Measurements from ENCODE around the gene TXNRD2. TPM values are rescaled to one million over a fixed set of nuclear protein-coding genes. Genes with fewer than 3 reads are reported as not detected.

Gene TXNRD2
- total and polyA plus RNA-seq, 2 donors (not counting 1 experiment from before 2014, with no cell fraction given): 24.8 to 36.2 TPM

GRCh38 chr22:19898831-19899567 lies 42.6 kb downstream of the TXNRD2 start:
- Mint-ChIP-seq H3K27me3 (no peaks in the 10 kb centered on the region), H3K4me1 (no peaks in the 10 kb centered on the region), H3K4me3 (no peak overlapping the region), H3K9me3 (ENCODE audit: insufficient read depth) (no peaks in the 10 kb centered on the region), H3K27ac (no peak overlapping the region)
- Histone ChIP-seq H3K79me2 (ENCODE audit: control insufficient read depth, insufficient read depth, low read length) (no peaks in the 10 kb centered on the region), H3K4me3 (ENCODE audit: control extremely low read depth in 1 of 5, extremely low read depth in 1 of 5, insufficient read depth in 1 of 5, low read depth in 2 of 5, low read length in 4 of 5) (no peak overlapping the region), H2AFZ (ENCODE audit: insufficient read depth, low read depth, low read length, poor library complexity, severe bottlenecking) (no peak overlapping the region), H3K27ac (ENCODE audit: low read length in 2 of 2) (no peak overlapping the region), H3K9me3 (ENCODE audit: control extremely low read depth in 1 of 3, control insufficient read depth in 2 of 3, insufficient read depth in 1 of 3, low read length in 2 of 3) (no peaks in the 10 kb centered on the region), H3K9ac (ENCODE audit: low read length) (no peak overlapping the region), H3K36me3 (replicated peaks in 1 of 2; ENCODE audit: control extremely low read depth in 1 of 2, control insufficient read depth in 1 of 2, extremely low read depth in 1 of 2, insufficient read depth in 2 of 2, low read length in 1 of 2) (no peaks in the 10 kb centered on the region), H4K20me1 (ENCODE audit: control insufficient read depth, insufficient read depth, low read length, poor library complexity, severe bottlenecking) (no peaks in the 10 kb centered on the region), H3K4me1 (ENCODE audit: control insufficient read depth in 2 of 2, insufficient read depth in 2 of 2, low read length in 2 of 2) (no peaks in the 10 kb centered on the region), H3K27me3 (replicated peaks in 1 of 4; ENCODE audit: control extremely low read depth in 1 of 4, control insufficient read depth in 3 of 4, insufficient read depth in 4 of 4, low read length in 3 of 4) (no peaks in the 10 kb centered on the region), H3K4me2 (replicated peaks; ENCODE audit: low read depth, low read length, poor library complexity, severe bottlenecking) (no peak overlapping the region)
- DNase-seq: no peak
- no peak for TF ChIP-seq EZH2 (IDR thresholded peaks at IDR 0.05; ENCODE audit: borderline replicate concordance, insufficient read depth, low read depth, low read length, poor library complexity, severe bottlenecking)
- no peak for TF ChIP-seq CTCF (IDR thresholded peaks at IDR 0.05)
- ATAC-seq (ENCODE audit: low read depth): no peak
- WGBS (ENCODE audit: insufficient coverage): 93% methylated on average over 13 of the region's 16 CpGs
- ChIA-PET CTCF (interaction anchor here (0.5 to 1.8 kb wide), 2 partner anchors 169 to 346 kb away, joined by 4 to 6 read pairs; no protein-coding TSS in a partner anchor), POLR2A (interaction anchor here (0.6 kb wide), 1 partner anchor 175 kb away, joined by 3 read pairs; the partner anchor contains the start of gene GP1BB)
- intact Hi-C loops (cut with micrococcal nuclease): loop anchor here (10.0 kb wide), 1 partner anchor 64 kb away; no protein-coding TSS in a partner anchor

- Mint-ChIP-seq H3K4me1 (no peaks in the 10 kb centered on the region), H3K27ac (no peak overlapping the region), H3K27me3 (no peaks in the 10 kb centered on the region), H3K9me3 (ENCODE audit: insufficient read depth) (no peaks in the 10 kb centered on the region), H3K4me3 (no peak overlapping the region)
- ATAC-seq (ENCODE audit: low read depth): no peak
- Histone ChIP-seq H3K27ac (ENCODE audit: low read length in 2 of 2) (no peak overlapping the region), H3K36me3 (replicated peaks in 1 of 2; ENCODE audit: control extremely low read depth in 1 of 2, control insufficient read depth in 1 of 2, extremely low read depth in 1 of 2, insufficient read depth in 2 of 2, low read length in 1 of 2) (no peaks in the 10 kb centered on the region), H3K4me2 (replicated peaks; ENCODE audit: low read depth, low read length, poor library complexity, severe bottlenecking) (no peak overlapping the region), H3K4me3 (ENCODE audit: control extremely low read depth in 1 of 5, extremely low read depth in 1 of 5, insufficient read depth in 1 of 5, low read depth in 2 of 5, low read length in 4 of 5) (no peak overlapping the region), H4K20me1 (ENCODE audit: control insufficient read depth, insufficient read depth, low read length, poor library complexity, severe bottlenecking) (no peaks in the 10 kb centered on the region), H2AFZ (ENCODE audit: insufficient read depth, low read depth, low read length, poor library complexity, severe bottlenecking) (no peak overlapping the region), H3K9ac (ENCODE audit: low read length) (no peak overlapping the region), H3K79me2 (ENCODE audit: control insufficient read depth, insufficient read depth, low read length) (no peaks in the 10 kb centered on the region), H3K4me1 (ENCODE audit: control insufficient read depth in 2 of 2, insufficient read depth in 2 of 2, low read length in 2 of 2) (no peaks in the 10 kb centered on the region), H3K9me3 (ENCODE audit: control extremely low read depth in 1 of 3, control insufficient read depth in 2 of 3, insufficient read depth in 1 of 3, low read length in 2 of 3) (no peaks in the 10 kb centered on the region), H3K27me3 (replicated peaks in 1 of 4; ENCODE audit: control extremely low read depth in 1 of 4, control insufficient read depth in 3 of 4, insufficient read depth in 4 of 4, low read length in 3 of 4) (no peaks in the 10 kb centered on the region)
- intact Hi-C loops (cut with micrococcal nuclease): loop anchor here (10.0 kb wide), 1 partner anchor 63 kb away; no protein-coding TSS in a partner anchor
- no peak for DNase-seq
- 97% methylated on average over 4 of the region's 7 CpGs for WGBS (ENCODE audit: insufficient coverage)
- no peak for TF ChIP-seq CTCF (IDR thresholded peaks at IDR 0.05)
- no peak for TF ChIP-seq EZH2 (IDR thresholded peaks at IDR 0.05; ENCODE audit: borderline replicate concordance, insufficient read depth, low read depth, low read length, poor library complexity, severe bottlenecking)
- ChIA-PET CTCF (no interaction called here), POLR2A (interaction anchor here (0.6 kb wide), 1 partner anchor 175 kb away, joined by 3 read pairs; the partner anchor contains the start of gene GP1BB)
These were observed 43.5 kb downstream of the TXNRD2 start for GRCh38 chr22:19898145-19898544.
